ENCODE results near the gene ASXL2. TPM values are rescaled to one million over a fixed set of nuclear protein-coding genes. Genes with fewer than 3 reads are reported as not detected.

Gene ASXL2
- total RNA-seq, 4 donors from 2014 or later, result 13.3 to 26.7 (median 16.8) TPM

DNA sequence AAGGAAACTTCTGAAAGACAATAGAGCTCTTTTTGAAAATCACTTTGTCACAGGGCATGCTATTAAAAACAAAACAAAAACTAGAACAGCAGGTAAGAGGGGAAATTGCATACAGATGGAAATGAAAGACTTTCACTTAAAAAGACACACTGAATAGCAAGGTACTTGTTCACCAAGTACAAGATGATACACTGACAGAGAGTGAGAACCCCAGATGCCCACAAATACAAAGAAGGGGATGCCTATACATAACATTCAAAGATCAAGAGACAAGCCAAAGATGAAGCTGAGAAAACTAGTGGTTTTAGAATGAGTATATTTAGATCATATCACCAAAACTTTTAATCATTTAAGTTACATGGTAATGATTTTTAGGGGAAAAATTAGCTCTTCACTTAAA lies 60.7 kb downstream of the ASXL2 start:
- H3K4me1 ChIP-seq, result no peaks in the 10 kb centered on the region
- no peaks in the 10 kb centered on the region for H3K36me3 ChIP-seq
- no peak overlapping the region for H3K27ac ChIP-seq
- H3K27me3 ChIP-seq, result no peaks in the 10 kb centered on the region
- no peaks in the 10 kb centered on the region for H3K9me3 ChIP-seq
- TF ChIP-seq EP300 (IDR thresholded peaks at IDR 0.05), result no peak
- no peak for TF ChIP-seq POLR2AphosphoS5 (IDR thresholded peaks at IDR 0.05)
- no peak for TF ChIP-seq POLR2A (IDR thresholded peaks at IDR 0.05)
- TF ChIP-seq, protein P1, sequence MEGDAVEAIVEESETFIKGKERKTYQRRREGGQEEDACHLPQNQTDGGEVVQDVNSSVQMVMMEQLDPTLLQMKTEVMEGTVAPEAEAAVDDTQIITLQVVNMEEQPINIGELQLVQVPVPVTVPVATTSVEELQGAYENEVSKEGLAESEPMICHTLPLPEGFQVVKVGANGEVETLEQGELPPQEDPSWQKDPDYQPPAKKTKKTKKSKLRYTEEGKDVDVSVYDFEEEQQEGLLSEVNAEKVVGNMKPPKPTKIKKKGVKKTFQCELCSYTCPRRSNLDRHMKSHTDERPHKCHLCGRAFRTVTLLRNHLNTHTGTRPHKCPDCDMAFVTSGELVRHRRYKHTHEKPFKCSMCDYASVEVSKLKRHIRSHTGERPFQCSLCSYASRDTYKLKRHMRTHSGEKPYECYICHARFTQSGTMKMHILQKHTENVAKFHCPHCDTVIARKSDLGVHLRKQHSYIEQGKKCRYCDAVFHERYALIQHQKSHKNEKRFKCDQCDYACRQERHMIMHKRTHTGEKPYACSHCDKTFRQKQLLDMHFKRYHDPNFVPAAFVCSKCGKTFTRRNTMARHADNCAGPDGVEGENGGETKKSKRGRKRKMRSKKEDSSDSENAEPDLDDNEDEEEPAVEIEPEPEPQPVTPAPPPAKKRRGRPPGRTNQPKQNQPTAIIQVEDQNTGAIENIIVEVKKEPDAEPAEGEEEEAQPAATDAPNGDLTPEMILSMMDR (IDR thresholded peaks at IDR 0.05), result no peak
- no peak overlapping the region for H3K4me3 ChIP-seq
- ATAC-seq, result no peak

DNA sequence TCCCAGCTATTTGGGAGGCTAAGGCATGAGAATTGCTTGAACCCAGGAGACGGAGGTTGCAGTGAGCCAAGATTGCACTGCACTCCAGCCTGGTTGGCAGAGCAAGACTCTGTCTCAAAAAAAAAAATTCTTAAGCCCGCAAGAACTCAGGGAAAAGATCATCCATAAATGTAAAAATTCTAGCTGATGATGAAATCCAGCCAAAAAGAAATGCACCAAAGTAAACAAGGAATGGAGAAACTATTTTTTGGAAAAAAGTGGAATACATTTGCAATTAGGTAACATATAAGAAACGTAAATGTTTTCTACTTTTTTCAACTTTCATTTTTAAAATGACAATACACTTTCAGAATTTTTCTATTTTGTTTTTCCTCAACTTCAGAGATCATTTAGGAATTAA lies 61.3 kb downstream of the ASXL2 start:
- H3K27ac ChIP-seq, result no peak overlapping the region
- no peak overlapping the region for H3K4me3 ChIP-seq
- no peak for ATAC-seq
- TF ChIP-seq POLR2AphosphoS5 (IDR thresholded peaks at IDR 0.05) (no peak), POLR2A (IDR thresholded peaks at IDR 0.05) (no peak), EP300 (IDR thresholded peaks at IDR 0.05) (no peak)
- TF ChIP-seq, protein P1 (IDR thresholded peaks at IDR 0.05), result no peak
- no peaks in the 10 kb centered on the region for H3K4me1 ChIP-seq
- H3K9me3 ChIP-seq, result no peaks in the 10 kb centered on the region
- WGBS, 2 donors (ENCODE audit: low coverage in 1 of 2), result 45 to 69% methylated on average over 3 of the region's 3 CpGs
- no peaks in the 10 kb centered on the region for H3K27me3 ChIP-seq
- H3K36me3 ChIP-seq, result no peaks in the 10 kb centered on the region

DNA sequence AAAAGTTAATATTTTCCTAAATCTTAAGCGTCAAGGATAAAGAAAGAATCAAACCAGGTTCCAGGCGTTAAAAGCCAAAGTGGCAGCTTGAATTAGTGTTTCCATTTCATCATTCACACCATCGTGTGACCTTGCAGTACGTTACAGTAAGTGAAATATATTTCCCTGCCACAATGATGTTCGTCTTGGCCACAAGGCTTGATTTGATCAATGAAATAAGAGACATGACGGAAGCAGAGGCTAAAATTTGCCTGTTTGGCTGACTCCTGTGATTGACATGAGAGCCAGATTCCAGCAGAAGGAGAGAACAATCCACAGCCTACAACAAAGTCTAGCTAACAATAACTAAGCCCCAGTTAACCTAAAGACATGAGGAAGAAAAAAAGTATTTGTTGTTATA lies 62.0 kb downstream of the ASXL2 start:
- H3K4me3 ChIP-seq, result no peak overlapping the region
- no peaks in the 10 kb centered on the region for H3K36me3 ChIP-seq
- no peaks in the 10 kb centered on the region for H3K27me3 ChIP-seq
- H3K27ac ChIP-seq, result no peak overlapping the region
- TF ChIP-seq POLR2AphosphoS5 (IDR thresholded peaks at IDR 0.05) (no peak), EP300 (IDR thresholded peaks at IDR 0.05) (no peak), POLR2A (IDR thresholded peaks at IDR 0.05) (no peak)
- TF ChIP-seq, protein P1 (IDR thresholded peaks at IDR 0.05), result no peak
- WGBS, 2 donors (ENCODE audit: low coverage in 1 of 2), result 92% methylated on average over 5 to 6 of the region's 6 CpGs
- no peaks in the 10 kb centered on the region for H3K4me1 ChIP-seq
- H3K9me3 ChIP-seq, result no peaks in the 10 kb centered on the region
- no peak for ATAC-seq

DNA sequence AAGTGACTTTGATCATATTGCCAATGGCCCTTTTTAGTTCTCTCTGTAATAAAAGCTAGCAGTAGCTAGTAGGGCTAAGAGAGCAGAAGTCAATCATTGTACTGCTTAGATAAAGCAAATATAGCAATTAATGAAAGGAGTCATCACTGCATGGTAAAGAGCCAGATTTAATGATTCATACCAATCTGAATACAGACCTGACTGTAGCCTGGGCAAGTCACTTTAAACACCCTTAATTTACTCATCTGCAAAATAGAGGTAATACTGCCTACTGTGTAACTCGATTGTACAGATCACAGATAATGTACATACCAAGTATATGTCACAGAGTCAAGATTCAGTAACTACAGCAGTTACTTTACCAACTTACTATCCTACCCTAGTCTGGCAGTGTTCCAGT lies 63.6 kb downstream of the ASXL2 start:
- Histone ChIP-seq H3K9me3 (no peaks in the 10 kb centered on the region), H3K27me3 (no peaks in the 10 kb centered on the region), H3K4me1 (no peaks in the 10 kb centered on the region), H3K27ac (no peak overlapping the region), H3K36me3 (no peaks in the 10 kb centered on the region), H3K4me3 (no peak overlapping the region)
- TF ChIP-seq EP300 (IDR thresholded peaks at IDR 0.05) (no peak), POLR2A (IDR thresholded peaks at IDR 0.05) (no peak), POLR2AphosphoS5 (IDR thresholded peaks at IDR 0.05) (no peak)
- TF ChIP-seq, protein P1 (IDR thresholded peaks at IDR 0.05), result no peak
- no peak for ATAC-seq
- WGBS, 2 donors (ENCODE audit: low coverage in 1 of 2), result 78 to 83% methylated on average over 1 of the region's 1 CpG

- no peak overlapping the region for H3K27ac ChIP-seq
- WGBS, 2 donors (ENCODE audit: low coverage in 1 of 2), result 97% methylated on average over 5 of the region's 5 CpGs; no CpG with 5 or more reads in 1 of the 2 donors
- ATAC-seq, result no peak
- no peaks in the 10 kb centered on the region for H3K4me1 ChIP-seq
- H3K27me3 ChIP-seq, result no peaks in the 10 kb centered on the region
- H3K36me3 ChIP-seq, result peaks cover 0 to 8% of the 10 kb centered on the region in 2 donors
- TF ChIP-seq POLR2A (IDR thresholded peaks at IDR 0.05) (no peak), EP300 (IDR thresholded peaks at IDR 0.05) (no peak), POLR2AphosphoS5 (IDR thresholded peaks at IDR 0.05) (no peak)
- TF ChIP-seq, protein P1 (IDR thresholded peaks at IDR 0.05), result no peak
- H3K4me3 ChIP-seq, result no peak overlapping the region
- no peaks in the 10 kb centered on the region for H3K9me3 ChIP-seq
Measured at GRCh38 chr2:25810428-25810827, 67.9 kb downstream of the ASXL2 start.

Measured in gastroesophageal sphincter (tissue), 4 donors.